ENCODE measurements around the gene KTI12.
"Not testable (repeated sequence)": the region's sequence is repeated elsewhere in the genome, so short reads cannot be mapped to it uniquely, and the experiment has no call there.

- TF ChIP-seq EZH2phosphoT487 (IDR thresholded peaks at IDR 0.05; ENCODE audit: insufficient read depth, low read depth); EZH2 (IDR thresholded peaks at IDR 0.05; ENCODE audit: insufficient read depth, poor library complexity, severe bottlenecking): not testable (repeated sequence)
Observed at GRCh38 chr1:52045666-52046195, 12.1 kb upstream of the KTI12 start.

All from GM23248 (cell line).